ENCODE measurements around the gene TRIM34.
"Not testable (repeated sequence)": the region's sequence is repeated elsewhere in the genome, so short reads cannot be mapped to it uniquely, and the experiment has no call there.

TRIM34 gene

GRCh38 chr11:5621580-5621979, 3.2 kb upstream of the TRIM34 start:
- DNase-seq (ENCODE audit: low read depth), result no peak

- DNase-seq (ENCODE audit: low read depth), result no peak
Measured at GRCh38 chr11:5622802-5623201, 2.0 kb upstream of the TRIM34 start.

- no peak for DNase-seq (ENCODE audit: low read depth)
Measured at GRCh38 chr11:5625281-5625680, 480 bp downstream of the TRIM34 start.

GRCh38 chr11:5626196-5626595, 1.4 kb downstream of the TRIM34 start:
- peak; percentile 30 for DNase-seq (ENCODE audit: low read depth)

GRCh38 chr11:5631417-5631816, 6.6 kb downstream of the TRIM34 start:
- no peak for DNase-seq (ENCODE audit: low read depth)

GRCh38 chr11:5631969-5632635, 7.3 kb downstream of the TRIM34 start:
- no peak for DNase-seq (ENCODE audit: low read depth)

GRCh38 chr11:5639953-5640352, 15.2 kb downstream of the TRIM34 start:
- no peak for DNase-seq (ENCODE audit: low read depth)

- DNase-seq (ENCODE audit: low read depth), result no peak
Measured at GRCh38 chr11:5643585-5643984, 18.8 kb downstream of the TRIM34 start.

- DNase-seq (ENCODE audit: low read depth), result no peak
Measured at GRCh38 chr11:5646139-5646538, 21.3 kb downstream of the TRIM34 start.

- no peak for DNase-seq (ENCODE audit: low read depth)
Measured at GRCh38 chr11:5655474-5655873, 30.7 kb downstream of the TRIM34 start.

GRCh38 chr11:5656956-5657355, 32.2 kb downstream of the TRIM34 start:
- DNase-seq (ENCODE audit: low read depth), result not testable (repeated sequence)

GRCh38 chr11:5658318-5658717, 33.5 kb downstream of the TRIM34 start:
- DNase-seq (ENCODE audit: low read depth), result no peak

GRCh38 chr11:5663511-5663910, 38.7 kb downstream of the TRIM34 start:
- no peak for DNase-seq (ENCODE audit: low read depth)

GRCh38 chr11:5665051-5665570, 40.3 kb downstream of the TRIM34 start:
- no peak for DNase-seq (ENCODE audit: low read depth)

GRCh38 chr11:5665746-5666401, 41.1 kb downstream of the TRIM34 start:
- no peak for DNase-seq (ENCODE audit: low read depth)

GRCh38 chr11:5666402-5666793, 41.6 kb downstream of the TRIM34 start:
- DNase-seq (ENCODE audit: low read depth), result peak; percentile 6

- no peak for DNase-seq (ENCODE audit: low read depth)
Measured at GRCh38 chr11:5671831-5672230, 47.0 kb downstream of the TRIM34 start.

- DNase-seq (ENCODE audit: low read depth), result no peak
Measured at GRCh38 chr11:5674391-5674790, 49.6 kb downstream of the TRIM34 start.

GRCh38 chr11:5679811-5680210, 55.0 kb downstream of the TRIM34 start:
- peak; percentile 40 for DNase-seq (ENCODE audit: low read depth)

- not testable (repeated sequence) for DNase-seq (ENCODE audit: low read depth)
Measured at GRCh38 chr11:5682890-5683441, 58.2 kb downstream of the TRIM34 start.

- DNase-seq (ENCODE audit: low read depth), result not testable (repeated sequence)
Measured at GRCh38 chr11:5683620-5684019, 58.8 kb downstream of the TRIM34 start.

- no peak for DNase-seq (ENCODE audit: low read depth)
Measured at GRCh38 chr11:5684036-5684645, 59.3 kb downstream of the TRIM34 start.

Data from fibroblast of gingiva (primary cell).